ENCODE measurements around the gene DDX51.

DNA sequence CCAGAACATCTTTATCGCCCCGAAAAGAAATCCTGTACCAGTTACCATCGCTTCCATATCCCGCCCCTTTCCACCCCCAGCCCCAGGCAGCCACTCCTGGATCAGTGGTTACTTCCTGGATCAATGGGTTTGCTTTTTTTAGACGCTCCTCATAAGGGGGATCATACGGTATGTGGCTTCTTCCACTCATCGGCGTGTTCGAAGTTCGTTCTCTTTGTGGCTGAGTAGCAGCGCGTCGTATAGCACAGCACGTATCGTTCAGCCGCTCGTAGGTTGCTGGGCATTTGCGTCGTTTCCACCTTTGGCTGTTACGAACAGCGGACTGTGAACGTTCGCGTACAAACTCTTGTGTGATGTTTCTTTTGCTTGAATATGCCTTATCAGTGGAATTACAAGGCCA, 2.0 kb upstream of the DDX51 start:
- TF ChIP-seq, protein P1, sequence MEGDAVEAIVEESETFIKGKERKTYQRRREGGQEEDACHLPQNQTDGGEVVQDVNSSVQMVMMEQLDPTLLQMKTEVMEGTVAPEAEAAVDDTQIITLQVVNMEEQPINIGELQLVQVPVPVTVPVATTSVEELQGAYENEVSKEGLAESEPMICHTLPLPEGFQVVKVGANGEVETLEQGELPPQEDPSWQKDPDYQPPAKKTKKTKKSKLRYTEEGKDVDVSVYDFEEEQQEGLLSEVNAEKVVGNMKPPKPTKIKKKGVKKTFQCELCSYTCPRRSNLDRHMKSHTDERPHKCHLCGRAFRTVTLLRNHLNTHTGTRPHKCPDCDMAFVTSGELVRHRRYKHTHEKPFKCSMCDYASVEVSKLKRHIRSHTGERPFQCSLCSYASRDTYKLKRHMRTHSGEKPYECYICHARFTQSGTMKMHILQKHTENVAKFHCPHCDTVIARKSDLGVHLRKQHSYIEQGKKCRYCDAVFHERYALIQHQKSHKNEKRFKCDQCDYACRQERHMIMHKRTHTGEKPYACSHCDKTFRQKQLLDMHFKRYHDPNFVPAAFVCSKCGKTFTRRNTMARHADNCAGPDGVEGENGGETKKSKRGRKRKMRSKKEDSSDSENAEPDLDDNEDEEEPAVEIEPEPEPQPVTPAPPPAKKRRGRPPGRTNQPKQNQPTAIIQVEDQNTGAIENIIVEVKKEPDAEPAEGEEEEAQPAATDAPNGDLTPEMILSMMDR (IDR thresholded peaks at IDR 0.05) = no peak
- no peak for TF ChIP-seq POLR2A (IDR thresholded peaks at IDR 0.05)
